ENCODE results near the gene FCGBP.
"Not testable (repeated sequence)": the region's sequence is repeated elsewhere in the genome, so short reads cannot be mapped to it uniquely, and the experiment has no call there.

The FCGBP gene

DNA sequence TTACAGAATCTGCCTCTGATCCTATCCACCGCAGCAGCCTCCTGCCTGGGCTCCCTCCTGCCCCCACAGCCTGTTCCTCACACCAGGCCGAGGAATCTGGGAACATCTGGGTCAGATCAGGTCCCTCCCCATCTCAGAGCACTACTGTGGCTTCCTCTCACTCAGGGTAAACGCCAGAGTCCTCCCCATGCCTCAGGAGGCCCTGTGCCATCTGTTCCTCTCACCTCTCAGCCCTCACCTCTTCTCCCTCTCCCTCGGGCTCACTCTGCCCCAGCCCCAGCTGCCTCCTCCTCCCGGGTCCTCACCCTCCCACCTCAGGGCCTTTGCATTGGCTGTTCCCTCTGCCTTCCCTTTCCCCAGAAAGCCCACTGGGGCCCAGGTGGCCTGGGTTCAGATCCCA is 18.2 kb downstream of the FCGBP start:
- no peak for DNase-seq

DNA sequence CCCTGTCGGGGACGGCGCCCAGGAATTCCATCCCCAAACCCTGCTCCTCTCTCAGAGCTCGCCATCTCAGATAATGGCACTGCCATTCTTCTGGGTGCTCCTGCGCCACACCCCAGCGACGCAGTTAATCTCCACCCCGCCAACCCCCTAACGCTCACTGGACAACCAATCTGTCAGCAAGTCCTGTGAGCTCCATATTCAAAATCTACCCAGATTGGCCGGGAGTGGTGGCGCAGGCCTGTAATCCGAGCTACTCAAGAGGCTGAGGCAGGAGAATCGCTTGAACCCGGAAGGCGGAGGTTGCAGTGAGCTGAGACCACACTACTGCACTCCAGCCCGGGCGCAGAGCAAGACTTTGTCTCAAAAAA is 18.6 kb downstream of the FCGBP start:
- DNase-seq = no peak

DNA sequence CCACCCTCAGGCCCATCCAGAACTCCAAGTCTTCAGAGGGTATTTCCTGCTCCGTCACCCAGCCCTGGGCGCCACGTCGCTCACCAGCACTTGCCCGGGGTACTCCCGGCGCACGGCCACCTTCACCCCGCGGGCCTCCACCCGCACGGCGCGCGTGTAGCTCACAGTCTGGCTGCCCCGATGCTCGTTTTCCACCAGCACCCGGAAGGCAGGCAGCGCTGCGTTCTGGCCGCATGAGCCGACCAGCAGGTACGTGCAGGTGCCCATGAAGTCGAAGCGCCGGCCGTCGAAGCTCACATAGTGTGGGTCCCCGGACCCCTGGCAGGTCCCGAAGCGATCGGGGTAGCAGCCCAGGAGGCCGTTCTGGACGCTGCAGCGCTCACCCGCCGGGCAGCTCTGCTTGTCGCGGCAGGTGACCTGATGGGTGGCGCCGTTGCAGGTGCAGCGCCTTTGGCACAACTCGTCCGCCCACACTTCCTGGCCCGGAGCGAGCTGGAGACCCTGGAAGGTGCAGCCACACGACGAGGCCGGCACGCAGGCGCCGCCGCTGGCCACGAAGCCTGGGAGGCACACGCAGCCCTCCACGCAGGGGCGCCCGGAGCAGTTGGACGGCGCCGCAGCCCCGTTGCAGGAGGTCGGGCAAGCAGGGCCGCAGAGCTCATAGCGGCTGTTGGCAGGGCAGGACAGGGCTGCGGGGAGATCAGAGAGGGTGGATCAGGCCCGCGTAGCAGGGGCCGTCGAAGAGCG is 19.2 kb downstream of the FCGBP start:
- DNase-seq = no peak

DNA sequence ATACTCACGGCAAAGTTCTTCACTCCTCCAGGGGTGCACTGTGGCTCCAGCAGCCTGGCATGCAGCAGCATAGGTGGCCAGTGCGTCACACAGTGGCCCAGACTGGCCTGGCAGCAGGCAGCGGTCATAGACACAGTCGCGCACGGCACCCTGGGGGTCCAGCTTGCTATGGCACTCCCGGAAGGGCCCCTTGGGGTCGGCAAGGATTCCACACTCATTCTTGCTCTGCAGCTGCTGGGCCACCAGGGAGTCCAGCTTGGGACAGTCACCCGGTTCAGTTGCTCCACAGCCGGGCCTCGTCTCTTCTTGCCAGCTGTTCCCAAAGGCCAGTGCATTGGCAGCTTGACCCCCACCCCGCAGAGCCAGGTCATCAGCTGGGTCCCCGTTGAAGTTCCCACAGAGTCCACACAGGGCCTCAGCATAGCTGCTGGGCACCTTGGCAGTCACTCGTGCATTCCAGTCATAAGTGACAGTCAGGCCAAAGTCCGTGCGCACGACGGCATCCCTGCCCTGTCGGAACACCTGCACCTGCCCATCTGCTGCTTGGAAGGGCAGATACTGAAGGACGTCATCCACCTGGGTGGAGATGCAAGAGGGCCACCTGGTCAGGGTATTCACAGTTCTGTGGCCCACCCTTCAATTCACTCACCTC is 20.6 kb downstream of the FCGBP start:
- DNase-seq = no peak

DNA sequence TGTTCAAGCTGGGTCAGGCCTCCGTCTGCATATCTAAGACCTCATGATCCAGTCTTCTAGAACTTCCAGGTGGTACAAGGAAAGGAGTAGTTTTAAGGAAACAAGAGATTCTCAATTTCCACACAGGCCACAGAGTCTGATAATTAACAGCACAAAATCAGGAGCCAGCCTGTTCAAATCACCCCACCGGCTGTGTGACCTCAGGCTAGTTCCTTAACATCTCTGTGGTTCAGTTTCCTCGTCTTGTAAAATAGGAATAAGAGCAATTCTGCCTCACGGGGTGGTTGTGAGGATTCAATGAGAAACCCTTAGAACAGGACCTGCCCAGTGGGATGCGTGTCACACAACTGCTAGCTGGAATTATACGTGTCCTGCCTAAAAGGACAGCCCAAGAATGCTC is 25.6 kb downstream of the FCGBP start:
- no peak for DNase-seq

DNA sequence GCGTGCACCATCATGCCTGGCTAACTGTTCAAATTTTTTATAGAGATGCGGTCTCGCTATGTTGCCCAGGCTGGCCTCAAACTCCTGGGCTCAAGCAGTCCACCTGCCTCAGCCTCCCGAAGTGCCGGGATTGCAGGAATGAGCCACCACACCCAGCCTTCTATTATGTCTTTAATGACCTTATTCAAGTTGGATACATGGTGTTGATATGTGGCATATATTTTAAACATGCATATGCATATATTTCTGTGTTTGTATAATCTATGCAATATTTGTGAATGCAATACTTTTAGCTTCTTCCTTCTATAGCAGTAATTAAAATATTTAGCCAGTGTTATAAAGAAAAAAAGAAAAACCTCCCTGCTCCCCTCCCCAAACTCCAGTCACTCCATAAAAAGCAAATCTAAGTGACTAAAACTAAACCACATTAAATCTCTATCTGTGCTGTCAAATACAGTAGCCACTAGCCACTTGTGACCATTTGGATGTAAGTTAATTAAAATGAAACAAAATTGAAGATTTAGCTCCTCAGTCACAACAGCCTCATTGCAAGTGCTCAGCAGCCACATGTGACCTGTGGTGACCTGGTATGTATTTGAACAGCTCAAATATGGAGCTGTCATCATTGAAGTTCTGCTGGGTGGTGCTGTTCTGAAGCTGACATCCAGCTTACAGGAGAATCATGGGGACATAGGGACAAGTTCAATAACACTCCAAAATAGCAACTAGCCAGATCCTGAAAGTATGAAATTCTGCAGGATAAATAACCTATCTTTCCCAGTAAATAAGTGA is 27.4 kb downstream of the FCGBP start:
- DNase-seq = no peak

DNA sequence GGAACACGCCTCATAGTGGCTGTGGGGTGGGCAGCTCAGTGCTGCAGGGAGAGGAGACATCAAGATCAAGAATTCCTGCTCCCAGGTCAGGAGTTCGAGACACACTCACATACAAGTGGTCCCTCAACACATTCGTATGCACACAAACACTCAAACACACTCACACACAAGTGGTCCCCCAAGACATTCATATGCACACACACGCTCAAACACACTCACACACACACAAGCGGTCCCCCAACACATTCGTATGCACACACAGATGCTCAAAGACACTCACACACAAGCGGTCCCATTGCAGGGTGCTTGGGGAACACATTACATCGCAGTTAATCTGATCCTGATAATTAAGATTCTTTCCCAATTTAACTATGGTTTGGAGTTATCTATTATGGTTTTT is 28.2 kb downstream of the FCGBP start:
- DNase-seq = no peak

DNA sequence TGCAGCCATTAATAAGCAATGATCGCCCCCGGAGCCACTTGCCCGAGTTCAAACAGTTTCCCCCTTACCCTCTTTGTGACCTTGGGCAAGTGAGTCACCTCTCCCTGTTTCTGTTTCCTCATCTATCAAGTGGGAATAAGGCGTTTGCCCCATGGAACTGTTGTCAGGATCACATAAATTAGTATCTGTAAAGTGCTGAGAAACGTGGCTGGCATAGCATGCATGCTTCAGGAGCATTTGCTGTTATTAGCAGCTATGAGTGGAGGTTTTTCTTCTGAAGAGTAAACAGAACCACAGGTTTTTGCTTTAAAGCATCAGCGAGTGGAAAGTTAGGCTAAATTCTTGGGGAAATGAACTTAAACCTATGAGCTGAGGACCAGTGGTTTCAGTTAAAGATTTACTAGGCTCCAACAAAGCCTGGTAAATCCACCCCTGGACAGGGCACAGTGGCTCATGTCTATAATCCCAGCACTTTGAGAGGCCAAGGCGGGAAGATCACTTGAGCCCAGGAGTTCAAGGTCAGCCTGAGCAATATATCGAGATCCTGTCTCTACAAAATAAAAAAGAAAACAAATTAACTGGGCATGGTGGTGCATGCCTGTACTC is 30.8 kb downstream of the FCGBP start:
- DNase-seq = not testable (repeated sequence)

DNA sequence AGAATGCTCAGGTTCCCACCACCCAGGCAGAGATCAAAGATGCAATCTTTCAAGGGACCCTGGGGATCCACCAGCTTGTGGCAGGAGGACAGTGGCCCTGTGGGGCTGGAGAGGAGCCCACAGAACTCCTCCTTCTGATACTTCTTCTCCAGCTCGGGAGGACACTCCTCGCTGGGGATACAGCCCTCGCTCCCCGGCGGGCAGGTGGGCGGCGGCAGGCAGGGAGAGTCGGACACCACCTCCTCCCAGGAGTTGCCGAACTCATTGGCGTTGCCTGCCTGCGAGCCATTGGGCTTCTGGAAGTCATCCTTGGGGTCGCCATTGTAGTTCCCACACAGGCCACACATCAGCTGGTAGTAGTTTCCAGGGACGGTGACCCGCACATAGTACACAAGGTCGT is 32.1 kb downstream of the FCGBP start:
- not testable (repeated sequence) for DNase-seq

DNA sequence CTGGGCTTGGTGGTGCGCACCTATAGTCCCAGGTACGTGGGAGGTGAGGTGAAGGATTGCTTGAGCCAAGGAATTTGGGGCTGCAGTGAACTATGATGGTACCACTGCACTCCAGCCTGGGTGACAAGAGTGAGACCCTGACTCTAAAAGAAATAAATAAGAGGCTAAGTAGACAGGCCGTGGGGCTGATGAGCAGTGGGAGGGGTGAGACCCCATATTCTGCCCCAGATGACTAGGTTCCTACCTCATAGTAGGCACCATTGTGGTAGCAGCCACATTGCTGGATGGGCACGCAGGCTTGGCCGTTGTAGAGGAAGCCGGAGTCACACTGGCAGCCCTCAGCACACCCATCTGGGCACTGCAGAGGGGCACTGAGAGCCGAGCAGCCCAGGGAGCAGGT is 32.8 kb downstream of the FCGBP start:
- DNase-seq = not testable (repeated sequence)

DNA sequence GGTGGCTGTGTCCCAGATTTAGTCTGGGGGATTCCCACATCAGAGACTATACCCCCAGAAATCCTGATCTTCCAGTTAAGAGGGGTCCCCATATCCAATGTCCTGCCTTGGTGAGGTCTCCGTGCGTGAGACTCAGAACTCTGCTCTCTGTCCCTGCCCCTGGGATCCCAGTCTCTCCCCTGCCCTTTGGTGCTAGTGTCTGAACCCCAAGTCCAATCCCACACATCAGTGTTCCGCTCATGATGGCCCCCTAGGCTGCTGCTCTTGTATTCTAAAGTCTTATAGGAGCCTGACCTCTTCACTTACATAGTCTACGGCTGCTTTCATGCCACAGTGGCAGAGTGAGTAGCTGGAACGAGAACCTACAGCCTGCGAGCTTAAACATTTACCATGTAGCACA is 35.6 kb downstream of the FCGBP start:
- not testable (repeated sequence) for DNase-seq

DNA sequence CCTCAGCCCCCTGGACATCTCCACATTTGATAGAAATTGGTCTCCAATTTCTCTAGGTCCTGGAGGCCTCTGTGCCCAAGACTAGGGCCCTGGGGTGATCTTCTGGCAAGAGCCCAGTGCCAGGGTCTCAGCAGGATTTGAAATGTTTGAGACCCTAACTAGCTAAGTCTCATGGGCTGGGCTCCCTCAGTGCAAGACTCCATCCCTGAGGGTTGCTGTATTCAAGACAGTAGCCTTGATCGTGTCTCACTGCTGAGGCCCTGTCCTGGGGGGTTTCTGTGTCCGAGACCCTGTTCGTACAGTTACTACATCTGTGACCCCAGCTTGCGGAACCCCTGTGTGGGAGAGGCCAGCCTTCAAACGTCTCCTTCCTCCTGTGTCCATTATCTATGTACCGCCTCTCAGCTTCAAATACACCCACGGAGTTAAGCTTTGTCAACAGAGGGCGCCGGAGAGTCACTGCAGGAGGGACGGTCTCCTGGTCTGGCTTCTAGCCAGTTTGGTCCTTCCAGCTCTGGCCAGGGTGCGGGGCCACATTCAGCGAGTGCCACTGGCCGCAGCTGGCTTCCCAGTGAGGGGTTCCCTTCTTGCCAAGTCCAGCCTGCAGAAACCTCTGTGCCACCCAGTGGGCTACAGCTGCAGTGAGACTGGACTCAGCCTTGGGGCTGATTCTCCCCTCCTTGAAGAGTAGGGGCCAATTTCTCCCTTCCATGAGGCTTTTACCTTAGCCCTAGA is 36.8 kb downstream of the FCGBP start:
- DNase-seq = not testable (repeated sequence)

DNA sequence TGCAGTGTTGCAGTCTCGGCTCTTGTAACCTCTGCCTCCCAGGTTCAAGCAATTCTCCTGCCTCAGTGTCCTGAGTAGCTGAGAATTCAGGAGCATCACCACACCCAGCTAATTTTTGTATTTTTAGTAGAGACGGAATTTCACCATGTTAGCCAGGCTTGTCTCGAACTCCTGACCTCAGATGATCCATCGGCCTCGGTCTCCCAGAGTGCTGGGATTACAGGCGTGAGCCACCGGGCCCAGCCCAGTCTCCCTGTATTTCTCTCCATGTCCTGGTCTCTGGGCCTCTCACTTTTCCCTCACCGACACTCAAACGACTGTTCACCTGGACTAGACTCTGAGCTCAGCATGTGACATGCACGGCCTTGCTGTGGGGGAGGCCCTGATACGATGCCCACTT is 39.3 kb downstream of the FCGBP start:
- DNase-seq = not testable (repeated sequence)

DNA sequence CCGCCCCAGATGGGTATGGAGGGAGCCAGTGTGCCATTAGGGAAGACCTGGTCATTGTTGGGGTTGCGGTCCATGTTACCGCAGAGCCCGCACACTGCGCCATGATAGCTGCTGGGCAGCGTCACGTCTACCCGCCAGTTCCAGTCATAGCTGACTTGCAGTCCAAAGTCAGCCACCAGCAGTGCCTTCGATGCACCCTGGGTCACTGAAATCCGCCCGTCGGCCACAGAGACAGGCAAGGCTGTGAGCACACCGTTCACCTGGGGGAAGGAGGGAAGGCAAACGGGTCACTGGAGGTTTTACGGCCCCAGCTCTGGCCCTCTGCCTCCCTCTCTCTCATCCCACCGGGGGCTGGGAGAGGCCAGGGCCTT is 40.2 kb downstream of the FCGBP start:
- not testable (repeated sequence) for DNase-seq

DNA sequence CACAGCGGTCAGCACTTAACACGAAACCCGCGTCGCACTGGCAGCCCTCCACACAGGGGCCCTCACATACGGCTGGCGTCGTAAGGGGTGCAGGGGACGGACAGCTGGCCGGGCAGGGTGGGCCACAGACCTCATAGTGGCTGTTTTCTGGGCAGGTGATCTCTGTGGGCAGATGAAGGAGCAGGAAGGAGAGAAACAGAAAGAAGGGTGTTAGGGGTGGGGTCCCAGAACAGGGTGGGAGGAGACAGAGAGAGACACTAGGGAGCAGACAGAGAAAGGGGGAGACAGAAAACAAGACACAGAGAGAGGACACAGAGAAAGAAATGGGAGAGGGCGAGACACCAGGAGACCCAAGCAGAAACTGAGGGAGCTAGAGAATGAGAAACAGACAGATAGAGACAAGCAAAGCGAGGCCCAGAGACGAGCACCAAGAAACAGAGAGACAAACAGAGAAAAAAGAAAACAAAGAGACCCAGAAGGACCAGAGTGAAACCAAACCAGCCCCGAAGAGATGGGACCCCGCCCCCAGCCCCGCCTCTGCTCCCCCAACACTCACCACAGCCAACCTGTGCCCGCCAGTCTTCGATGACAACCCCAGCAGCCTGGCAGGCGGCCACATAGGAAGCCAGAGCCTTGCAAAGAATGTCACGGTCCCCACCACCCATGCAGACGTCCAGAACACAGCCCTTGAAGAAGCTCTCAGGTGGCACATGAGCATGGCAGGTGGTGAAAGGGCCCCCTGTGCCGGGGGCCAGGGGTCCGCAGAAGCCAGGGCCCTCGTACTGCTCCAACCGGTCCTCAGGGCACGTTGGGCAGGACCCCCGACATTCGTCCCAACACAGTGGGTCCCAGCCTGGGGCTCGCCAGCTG is 40.8 kb downstream of the FCGBP start:
- DNase-seq = not testable (repeated sequence)

DNA sequence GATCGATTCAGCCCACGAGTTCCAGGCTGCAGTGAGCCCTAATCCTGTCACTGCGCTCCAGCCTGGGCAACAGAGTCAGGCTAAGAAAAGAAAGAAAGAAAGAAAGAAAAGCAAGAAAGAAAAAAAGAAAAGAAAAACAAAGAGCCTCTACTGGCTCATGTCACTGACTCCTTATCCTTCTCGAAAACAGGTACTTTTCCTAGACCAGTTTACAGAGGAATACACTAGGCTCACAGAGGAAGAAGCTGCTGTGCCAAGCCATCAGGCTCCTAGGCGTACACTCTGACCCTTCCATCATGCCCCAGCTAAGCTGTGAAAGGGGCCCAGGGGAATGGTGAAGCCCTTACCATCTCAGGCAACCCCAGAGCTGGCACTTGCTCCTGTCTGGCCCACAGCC is 41.9 kb downstream of the FCGBP start:
- DNase-seq = not testable (repeated sequence)

DNA sequence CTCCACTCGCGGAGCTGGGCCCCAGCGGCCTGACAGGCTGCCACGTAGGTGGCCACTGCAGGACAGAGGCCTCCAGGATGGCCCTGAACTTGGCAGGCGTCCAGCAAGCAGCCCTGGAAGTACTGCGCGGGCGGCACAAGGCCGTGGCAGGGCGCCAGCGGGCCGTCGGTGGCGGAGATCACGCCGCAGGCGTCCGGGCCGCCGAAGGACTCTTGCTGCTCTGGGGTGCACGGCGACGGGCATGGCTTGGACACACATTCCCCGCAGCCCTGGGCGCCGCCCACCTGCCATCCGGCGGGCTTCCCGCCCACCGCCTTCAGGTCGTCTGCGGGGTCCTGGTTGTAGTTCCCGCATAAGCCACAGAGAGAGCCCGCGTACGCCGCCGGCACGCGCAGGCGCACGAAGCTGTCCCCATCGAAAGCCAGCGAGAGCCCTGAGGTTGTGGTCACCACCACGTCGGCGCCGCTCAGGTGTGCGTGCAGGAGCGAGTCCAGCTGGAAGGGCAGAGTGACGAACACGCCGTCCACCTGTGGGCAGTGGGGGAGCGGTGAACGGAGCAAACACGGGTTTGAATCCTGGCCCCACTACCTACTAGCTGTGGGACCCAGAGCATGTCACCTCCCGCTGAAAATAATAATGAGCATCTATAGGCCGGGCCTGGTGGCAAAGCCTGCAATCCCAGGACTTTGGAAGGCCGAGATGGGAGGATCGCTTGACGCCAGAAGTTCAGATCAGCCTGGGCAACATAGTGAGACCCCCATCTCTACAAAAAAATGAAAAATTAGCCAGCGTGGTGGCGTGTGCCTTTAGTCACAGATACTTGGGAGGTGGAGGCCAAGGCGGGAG is 42.6 kb downstream of the FCGBP start:
- not testable (repeated sequence) for DNase-seq

DNA sequence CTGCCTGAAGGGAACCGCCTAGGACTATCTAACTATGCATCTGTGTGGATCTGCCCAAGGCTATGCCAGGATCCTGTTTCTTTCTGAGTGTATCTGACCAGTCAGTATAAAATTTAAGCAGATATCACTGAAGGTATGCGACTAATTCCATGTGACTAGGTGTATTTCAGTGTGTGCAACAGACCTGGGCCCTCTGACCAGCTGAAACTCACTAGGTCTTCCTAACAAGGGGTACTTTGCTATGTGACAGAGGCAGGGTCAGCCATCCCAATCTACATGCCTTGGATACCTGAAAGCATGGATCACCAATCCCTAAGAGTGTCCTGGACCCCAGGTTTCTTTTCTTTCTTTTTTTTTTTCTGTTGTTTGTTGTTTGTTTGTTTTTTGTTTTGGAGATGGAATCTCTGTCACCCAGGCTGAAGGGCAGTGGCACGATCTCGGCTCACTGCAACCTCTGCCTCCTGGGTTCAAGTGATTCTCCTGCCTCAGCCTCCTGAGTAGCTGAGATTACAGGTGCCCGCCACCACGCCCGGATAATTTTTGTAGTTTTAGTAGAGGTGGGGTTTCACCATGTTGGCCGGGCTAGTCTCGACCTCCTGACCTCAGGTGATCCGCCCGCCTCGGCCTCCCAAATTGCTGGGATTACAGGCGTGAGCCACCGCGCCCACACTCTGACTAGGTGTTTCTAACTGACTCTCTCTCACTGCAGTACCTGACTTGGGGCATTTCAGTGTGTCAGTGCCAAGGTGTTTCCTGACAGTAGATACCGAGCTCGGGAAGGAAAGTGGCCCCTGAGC is 43.5 kb downstream of the FCGBP start:
- DNase-seq = no peak

DNA sequence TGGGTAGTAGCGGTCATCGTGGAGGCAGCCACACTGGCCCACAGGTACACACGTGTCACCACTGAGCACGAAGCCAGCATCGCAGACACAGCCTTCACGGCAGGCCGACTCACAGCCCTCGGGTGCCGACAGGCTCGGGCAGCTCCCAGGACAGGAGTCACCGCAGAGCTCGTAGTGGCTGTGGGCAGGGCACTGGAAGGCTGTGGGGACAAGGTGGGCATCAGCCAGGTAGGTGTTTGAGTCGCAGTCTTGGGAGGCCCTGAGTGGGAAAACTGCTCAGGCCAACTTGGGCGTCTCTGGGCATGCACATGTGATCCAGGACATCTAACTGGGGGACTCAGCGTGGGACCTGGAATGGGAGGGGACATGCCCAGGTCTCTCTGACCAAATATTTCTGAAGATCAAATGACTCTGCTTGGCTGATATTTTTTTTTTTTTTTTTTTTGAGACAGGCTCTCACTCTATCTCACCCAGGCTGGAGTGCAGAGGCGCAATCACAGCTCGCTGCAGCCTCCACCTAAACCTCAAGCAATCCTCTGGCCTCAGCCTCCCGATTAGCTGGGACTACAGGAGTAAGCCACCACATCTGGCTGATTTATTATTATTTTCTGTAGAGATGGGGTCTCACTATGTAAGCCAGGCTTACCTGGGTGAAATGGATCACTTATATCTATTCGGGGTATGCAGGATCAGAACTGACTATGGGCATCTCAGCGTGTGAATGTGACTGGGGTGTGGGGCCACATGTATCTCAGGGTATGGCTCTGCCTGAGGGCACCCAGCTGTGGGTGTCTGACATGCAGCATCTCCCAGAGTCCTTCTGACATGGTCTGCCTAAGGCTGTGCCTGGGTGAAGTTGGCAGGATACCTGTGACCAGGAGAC is 44.3 kb downstream of the FCGBP start:
- not testable (repeated sequence) for DNase-seq
